Activated gamma-delta T cell treated with Interleukin-2 at 50 U/mL for 16 hours (primary cell): ENCODE data around the gene CDCA8.

Experiments used
- DNase-seq: peaks from one replicate; pipeline ENCODE4 v3.0.0-alpha.2; 2020

Gene CDCA8

DNA sequence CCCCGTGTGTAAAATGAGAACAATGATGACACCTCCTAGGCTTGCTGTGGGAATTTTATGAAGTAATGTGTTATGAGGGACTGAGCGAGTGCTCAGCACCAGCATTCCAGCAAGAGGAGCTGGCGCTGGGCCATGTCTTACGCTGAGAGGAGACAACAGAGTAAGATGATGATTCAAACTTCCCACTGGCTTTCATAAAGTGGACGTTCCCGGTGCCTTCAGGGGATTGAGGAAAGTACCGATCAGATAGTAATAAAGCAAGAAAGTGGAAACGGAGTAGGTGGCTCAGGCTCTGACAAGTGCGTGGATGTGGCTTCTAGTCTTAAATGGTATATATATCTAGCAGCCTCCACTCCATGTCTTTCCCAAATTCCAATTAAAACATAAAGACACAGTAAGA lies 48.8 kb downstream of the CDCA8 start:
- no peak for DNase-seq

DNA sequence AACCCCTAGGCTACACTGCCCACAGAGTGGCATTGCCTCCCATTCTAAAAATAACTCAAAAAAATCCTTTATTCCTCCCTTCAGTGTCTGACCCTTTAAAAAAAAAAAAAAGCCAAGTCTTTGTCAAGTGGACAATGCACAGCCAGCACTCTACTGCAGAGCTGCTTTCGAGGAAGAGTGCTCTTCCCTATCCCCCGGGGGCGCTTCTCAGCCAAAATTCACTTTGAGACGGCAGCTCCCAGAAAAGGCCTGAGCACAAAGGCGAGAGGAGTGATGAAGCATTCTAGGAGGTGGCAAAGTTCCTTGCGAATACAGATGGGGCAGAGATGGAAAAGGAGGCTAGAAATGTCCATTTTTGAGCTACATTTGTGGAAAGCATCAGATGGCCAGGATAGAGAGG lies 49.3 kb downstream of the CDCA8 start:
- no peak for DNase-seq

DNA sequence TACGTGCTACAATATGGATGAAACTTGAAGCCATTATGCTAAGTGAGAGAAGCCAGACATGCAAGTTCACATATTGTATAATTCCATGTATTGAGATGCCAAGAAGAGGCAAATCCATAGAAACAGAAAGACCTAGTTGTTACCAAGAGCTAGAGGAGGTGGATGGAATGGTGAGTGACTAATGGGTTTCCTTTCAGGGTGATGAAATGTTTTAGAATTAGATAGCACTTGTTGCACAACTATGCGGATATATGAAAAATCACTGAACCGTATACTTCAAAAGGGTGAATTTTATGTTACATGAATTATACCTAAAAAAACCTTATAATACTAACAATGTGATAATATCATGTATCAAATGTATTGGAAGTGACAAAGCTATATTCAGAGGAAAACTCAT lies 54.5 kb downstream of the CDCA8 start:
- DNase-seq, result no peak

DNA sequence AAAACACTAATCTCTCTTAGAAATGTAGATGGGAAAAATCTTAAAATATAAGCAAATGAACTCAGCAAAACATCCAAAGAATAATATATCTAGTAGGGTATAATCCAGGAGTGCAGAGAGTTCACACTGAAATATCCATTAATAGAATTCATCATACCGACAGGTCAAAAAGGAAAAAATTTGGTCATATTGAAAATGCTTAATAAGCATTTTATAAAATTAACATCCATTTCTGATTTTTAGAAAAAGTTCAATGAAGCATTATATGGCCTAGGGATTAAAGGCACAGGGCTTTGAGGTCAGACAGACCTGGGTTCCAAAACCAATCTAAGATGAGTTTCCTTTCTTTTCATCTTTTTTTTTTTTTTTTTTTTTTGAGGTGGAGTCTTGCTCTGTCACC lies 56.2 kb downstream of the CDCA8 start:
- DNase-seq, result no peak

DNA sequence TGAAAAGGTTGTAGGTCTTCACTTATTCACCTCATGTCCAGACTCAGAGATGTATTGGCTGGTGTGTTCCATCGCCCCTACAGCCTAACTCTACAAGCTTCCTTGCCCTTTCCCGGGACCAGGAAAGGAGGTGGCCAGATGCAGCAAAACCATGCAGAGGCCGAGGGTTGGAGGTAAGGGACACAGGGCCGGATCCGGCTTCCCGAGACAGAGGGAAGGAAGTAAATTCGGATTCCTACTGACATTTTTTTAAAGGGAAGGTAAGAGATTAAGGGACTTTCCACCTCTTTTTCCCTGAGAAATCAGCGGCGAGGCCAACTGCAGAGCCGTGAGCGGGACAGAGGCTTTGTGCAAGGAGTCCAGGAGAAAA lies 59.9 kb downstream of the CDCA8 start:
- DNase-seq, result no peak

DNA sequence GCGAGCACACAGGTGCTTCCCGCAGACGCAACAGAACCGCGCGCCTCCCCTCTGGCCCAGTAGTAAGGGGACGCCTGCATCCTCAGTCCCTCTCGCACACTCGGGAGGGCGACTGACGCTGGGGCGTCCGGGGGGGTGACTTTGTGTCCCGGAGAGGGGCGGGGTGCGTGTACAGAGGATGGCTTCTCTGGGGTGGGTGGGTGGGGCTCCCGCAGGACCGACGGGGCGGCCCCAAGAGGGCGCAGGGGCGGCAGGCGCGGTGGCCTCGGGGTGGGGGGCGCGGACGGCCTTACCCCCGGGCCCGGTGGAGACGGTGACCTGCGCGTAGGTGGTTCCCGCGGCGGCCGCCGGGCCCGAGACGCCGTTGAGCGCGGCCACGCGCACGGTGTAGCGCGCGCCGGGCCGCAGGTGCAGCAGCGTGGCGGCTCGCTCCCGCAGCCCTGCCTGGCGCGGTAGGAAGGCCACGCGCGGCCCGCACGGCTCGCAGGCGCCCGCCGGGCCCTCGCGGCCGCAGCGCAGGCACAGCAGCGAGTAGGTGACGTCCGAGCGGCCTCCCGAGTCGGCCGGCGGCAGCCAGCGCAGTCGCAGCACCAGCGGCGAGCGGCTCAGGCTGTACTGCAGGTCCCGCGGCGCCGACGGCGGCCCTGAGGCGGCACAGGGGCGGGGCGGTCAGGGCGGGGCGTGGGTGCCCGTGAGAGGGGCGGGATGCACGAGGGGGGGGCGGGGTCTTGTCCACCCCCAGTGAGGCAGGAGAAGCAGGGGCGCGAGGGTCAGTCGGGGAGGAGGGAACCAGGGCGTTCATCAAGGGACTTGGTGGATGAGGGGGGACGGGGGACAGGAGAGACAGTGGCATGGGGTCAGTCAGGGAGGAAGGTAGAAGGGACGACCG lies 60.5 kb downstream of the CDCA8 start:
- DNase-seq, result no peak

DNA sequence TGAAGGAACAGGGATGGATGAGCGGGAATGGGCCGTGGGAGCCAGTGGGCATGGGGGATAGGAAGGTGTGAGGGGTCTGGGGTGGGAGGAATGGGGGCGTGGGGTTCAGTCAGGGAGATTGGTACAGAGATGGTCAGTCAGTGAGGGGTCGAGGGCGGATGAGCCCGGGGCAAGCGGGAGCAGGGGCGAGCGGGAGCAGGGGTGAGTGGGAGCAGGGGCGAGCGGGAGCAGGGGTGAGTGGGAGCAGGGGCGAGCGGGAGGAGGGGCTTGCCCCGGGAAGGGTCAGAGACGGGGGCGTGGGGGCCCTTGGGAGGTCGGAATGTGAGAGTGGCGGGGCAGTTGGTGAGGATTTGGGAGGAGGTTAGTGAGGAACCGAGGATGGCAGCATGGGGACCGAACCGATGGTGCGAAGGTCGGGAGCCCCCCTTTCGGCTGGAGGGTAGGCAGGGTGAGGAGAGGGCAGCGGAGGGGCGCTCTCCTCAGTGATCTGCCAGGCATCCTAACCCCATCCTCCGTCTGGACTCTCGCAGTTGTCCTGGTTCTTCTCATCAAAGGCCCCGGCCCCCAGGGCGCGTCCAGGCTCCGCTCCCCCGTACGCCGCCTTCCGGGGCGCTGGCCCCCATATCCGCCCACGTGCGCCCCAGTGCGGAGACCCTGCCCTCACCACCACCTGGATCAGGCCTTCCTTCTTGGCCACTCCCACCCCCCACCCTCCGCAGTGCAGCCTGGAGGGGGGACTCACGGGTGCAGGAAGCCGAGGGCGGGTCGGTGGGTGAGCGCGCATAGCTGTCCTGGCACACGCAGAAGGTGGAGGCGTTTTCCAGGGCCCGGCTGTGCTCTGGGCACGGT lies 61.4 kb downstream of the CDCA8 start:
- DNase-seq, result no peak

DNA sequence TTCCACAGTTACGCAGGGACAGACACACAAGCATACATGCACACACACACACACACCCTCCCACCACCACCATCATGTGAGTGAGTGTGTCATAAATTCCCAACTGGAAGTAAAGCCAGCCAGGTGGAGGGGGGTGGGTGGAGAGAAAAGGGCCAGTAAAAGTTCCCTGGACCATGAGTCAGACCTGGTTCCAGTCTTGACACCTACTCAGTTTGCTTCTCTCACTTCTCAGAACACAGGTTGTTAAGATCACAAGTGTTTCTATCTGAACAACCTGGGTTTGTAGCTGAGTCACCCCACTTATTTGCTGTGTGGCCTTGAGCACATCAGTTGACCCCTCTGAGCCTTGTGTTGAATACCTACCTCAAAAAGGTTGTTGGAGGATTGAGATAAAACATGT lies 63.0 kb downstream of the CDCA8 start:
- no peak for DNase-seq

DNA sequence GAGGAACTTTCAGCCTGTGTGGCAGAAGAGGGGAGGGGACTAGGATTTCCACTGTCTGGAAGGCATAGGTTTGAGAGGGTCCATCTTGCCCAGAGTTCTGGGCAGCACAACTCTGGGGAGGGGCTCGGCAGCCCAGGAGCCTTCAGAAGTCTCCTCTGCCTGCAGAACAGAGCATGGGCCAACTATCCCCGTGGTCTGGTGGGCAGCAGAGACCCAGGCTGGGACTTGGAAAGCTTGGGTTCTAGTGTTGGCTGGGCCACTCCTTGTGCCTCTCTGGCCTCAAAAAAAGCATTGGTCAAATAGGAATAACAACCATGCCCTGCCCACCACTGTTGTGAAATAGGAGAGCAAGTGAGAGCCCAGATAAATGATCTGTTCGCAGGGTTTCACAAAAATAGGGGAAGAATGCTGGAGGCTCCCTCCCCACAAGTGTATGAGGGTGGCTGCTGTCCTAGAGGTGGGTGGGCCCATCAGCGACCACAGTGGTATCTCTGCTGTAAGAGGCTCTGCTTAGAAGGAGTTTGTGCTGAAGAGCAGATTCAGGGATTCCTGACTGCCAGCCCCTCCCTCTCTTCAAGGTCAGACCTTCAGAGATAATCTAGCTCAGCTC lies 63.7 kb downstream of the CDCA8 start:
- no peak for DNase-seq
